Measurements from ENCODE around the gene FCRL6. TPM values are rescaled to one million over a fixed set of nuclear protein-coding genes. Genes with fewer than 3 reads are reported as not detected.

The FCRL6 gene
- total RNA-seq, 3 donors from 2014 or later = 0.41 TPM; not detected in 2

DNA sequence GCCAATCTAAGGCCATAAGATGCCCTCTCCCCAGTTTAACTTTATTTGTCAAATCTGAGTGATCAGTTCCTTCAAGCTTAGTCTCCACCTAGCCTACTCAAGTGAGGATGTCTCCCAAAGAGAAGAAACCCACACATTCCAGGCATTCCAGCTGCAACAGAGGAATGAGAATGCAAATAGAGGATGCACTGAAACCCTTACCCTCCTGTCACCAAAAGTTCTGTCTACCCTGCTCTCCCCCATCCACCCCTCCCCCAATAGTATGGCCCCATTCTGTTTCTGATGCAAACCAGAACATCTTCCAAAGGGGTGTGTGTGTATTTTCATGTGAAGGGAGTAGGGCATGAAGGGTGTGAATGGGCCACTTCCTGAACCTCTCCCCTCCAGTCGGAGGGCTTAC lies 18.4 kb upstream of the FCRL6 start:
- H3K4me1 Mint-ChIP-seq (ENCODE audit: low read depth) = peaks cover 18% of the 10 kb centered on the region
- ATAC-seq = no peak
- no peaks in the 10 kb centered on the region for H3K27me3 Mint-ChIP-seq (ENCODE audit: low read depth)
- H3K9me3 Mint-ChIP-seq = no peaks in the 10 kb centered on the region
- no peak overlapping the region for H3K4me3 Mint-ChIP-seq
- H3K36me3 Mint-ChIP-seq (ENCODE audit: insufficient read depth) = no peaks in the 10 kb centered on the region
- DNase-seq = no peak

DNA sequence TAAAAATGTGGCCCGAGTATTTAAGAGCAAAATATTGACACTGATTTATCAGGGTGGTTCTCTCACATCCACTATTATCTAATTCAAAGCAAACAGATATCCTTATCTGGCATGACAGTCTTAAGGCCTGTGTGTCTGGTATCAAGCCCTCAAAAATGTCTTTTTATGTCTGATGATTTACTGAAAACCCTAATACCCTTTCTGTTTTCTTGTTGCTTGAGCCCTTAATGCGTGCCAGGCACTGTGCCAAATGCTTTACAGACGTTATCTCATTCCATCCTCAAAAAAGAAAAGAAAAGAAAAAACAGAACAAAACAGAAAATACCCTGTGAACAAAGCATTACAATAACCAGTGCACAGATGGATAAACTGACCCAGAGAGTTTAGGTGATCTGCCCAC lies 15.7 kb upstream of the FCRL6 start:
- Mint-ChIP-seq H3K9me3 (no peaks in the 10 kb centered on the region), H3K4me3 (no peak overlapping the region), H3K27me3 (ENCODE audit: low read depth) (peaks cover 9% of the 10 kb centered on the region), H3K36me3 (ENCODE audit: insufficient read depth) (no peaks in the 10 kb centered on the region), H3K4me1 (ENCODE audit: low read depth) (peaks cover 4% of the 10 kb centered on the region)
- ATAC-seq (no peak), DNase-seq (no peak)

DNA sequence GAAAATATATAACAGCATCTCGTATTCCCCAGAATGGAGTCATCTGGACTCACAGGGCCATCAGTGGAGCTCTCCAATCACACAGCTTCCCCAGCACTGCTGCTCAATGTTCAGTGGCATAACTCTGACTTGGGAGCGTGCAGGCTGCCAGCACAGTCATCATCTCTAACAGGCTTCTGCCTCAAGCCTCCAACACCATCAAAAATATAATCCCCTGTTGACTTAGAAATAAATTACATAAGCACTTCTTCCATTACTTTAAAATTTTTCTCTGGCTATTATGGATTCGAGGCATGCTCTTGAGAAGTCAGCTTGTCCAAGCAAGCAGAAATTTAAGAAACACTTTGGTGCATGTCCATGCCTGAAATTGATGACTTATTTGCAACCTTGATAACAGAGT lies 15.2 kb upstream of the FCRL6 start:
- H3K4me1 Mint-ChIP-seq (ENCODE audit: low read depth) = no peaks in the 10 kb centered on the region
- no peaks in the 10 kb centered on the region for H3K36me3 Mint-ChIP-seq (ENCODE audit: insufficient read depth)
- peaks cover 14% of the 10 kb centered on the region for H3K27me3 Mint-ChIP-seq (ENCODE audit: low read depth)
- H3K9me3 Mint-ChIP-seq = no peaks in the 10 kb centered on the region
- DNase-seq (no peak), ATAC-seq (no peak)
- H3K4me3 Mint-ChIP-seq = no peak overlapping the region

DNA sequence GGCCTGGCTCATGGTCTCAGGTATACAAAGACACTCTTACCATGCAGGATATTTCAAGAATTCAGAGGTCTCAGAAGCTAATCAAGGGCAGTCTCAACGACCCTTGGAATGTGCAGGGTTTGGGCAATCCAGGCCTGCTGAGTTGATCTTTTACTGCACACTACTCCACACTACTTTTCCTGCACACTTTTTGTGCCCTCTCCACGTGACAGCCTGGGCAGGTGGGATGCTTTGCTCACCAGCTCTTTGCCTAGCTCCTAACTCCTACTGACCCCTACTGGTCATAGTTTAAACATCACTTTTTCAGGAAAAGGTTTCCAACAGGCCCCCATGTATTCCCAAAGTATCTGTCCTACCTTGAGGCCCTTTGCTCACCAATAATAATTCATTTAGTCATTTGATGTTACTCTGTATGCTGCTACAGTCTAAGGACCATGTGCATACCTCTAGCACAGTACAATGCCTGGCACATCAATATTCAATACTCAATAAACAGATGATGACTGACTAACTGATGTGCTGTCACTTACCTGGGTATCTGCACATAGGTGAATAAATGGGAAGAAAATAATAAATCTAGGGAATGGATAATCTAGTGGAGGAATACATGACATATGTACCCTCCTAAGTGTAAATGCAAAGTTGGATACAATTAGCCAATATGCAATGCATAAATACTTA lies 11.8 kb upstream of the FCRL6 start:
- Mint-ChIP-seq H3K27me3 (ENCODE audit: low read depth) (peaks cover 19% of the 10 kb centered on the region), H3K36me3 (ENCODE audit: insufficient read depth) (no peaks in the 10 kb centered on the region), H3K4me1 (ENCODE audit: low read depth) (no peaks in the 10 kb centered on the region), H3K9me3 (no peaks in the 10 kb centered on the region), H3K4me3 (no peak overlapping the region)
- no peak for ATAC-seq
- DNase-seq = no peak

DNA sequence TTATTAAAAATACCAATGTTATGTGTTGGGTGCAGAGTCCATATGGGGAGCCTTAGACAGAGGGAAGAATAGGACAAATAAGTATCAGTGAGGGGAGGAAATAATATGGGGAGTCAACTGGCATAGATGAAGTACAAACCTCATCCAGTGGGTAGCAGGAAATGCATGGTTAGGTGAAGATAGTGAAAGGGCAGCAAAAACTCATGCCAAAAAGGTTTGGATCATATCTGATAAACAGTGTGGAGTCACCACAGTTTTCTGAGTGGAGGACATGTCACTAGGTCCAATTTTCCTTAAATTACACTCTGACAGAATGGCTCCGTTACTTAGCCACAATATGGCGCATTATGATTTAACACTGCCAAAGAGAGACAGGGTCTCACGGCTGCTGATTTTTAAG lies 11.1 kb upstream of the FCRL6 start:
- no peaks in the 10 kb centered on the region for H3K36me3 Mint-ChIP-seq (ENCODE audit: insufficient read depth)
- no peak for DNase-seq
- ATAC-seq = no peak
- H3K9me3 Mint-ChIP-seq = no peaks in the 10 kb centered on the region
- peaks cover 19% of the 10 kb centered on the region for H3K27me3 Mint-ChIP-seq (ENCODE audit: low read depth)
- no peak overlapping the region for H3K4me3 Mint-ChIP-seq
- no peaks in the 10 kb centered on the region for H3K4me1 Mint-ChIP-seq (ENCODE audit: low read depth)

DNA sequence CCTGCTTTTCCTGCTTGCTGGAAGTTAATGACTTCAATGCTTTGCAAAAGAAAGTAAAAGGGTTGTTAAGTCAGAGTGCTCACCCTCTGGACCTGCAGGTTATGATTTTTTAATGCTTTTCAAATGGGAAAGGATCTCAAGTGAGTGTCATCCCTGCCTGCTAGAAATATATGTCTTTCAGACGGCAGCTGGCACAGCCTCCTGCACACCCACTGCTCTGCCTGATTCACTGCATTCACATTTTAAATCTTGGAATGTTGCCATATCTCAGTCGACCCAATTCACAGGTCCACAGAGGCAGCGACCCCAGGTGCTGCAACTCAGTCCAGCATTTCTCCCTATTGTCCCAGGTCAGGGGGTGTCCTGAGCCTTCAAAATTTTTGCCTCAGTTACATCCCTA lies 10.7 kb upstream of the FCRL6 start:
- Mint-ChIP-seq H3K27me3 (ENCODE audit: low read depth) (peaks cover 19% of the 10 kb centered on the region), H3K4me3 (no peak overlapping the region), H3K4me1 (ENCODE audit: low read depth) (no peaks in the 10 kb centered on the region), H3K9me3 (no peaks in the 10 kb centered on the region), H3K36me3 (ENCODE audit: insufficient read depth) (no peaks in the 10 kb centered on the region)
- ATAC-seq (no peak), DNase-seq (no peak)

DNA sequence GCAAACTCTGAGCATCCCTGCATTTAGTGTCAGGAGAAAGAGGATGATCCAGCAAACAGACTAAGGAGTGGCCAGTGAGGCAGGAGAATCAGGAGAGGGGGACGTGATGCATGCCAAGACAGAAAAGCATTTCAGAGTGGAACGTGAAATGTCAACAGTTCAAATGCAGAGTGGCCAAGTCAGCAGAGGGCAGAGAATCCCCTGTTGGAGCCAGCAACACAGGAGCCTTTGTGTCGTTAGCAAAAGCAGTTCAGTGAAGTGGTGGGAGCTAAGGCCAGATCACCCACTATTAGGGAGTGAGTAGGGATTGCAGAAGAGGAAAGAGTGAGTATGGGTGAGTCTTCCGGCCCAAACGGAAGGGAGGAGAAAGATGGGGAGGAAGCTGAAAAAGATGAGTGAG lies 6.6 kb upstream of the FCRL6 start:
- no peak for DNase-seq
- peaks cover 24% of the 10 kb centered on the region for H3K27me3 Mint-ChIP-seq (ENCODE audit: low read depth)
- no peak overlapping the region for H3K4me3 Mint-ChIP-seq
- H3K36me3 Mint-ChIP-seq (ENCODE audit: insufficient read depth) = no peaks in the 10 kb centered on the region
- H3K4me1 Mint-ChIP-seq (ENCODE audit: low read depth) = peaks cover 13% of the 10 kb centered on the region
- no peak for ATAC-seq
- H3K9me3 Mint-ChIP-seq = no peaks in the 10 kb centered on the region

DNA sequence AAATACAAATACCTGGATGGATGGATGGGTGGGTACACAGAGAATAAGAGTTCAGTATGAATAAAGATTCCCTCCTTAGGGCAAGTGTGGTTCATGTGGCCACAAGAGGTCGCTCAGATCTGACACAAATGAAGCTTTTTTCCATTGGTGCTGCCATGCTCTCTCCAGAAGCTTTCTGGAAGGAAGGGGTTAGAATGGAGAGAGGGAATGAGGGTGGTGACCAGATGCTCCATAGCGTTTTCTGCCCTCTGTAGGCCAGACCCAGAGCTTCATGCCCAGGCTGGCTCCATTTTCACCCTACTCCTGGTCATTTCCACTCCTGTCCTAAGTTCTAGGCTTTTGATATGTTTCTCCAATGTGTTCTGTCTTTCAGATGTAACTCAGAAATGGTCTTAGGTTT lies 3.3 kb upstream of the FCRL6 start:
- ATAC-seq = peak; percentile 48 to 60
- peak; percentile 29 for DNase-seq
- Mint-ChIP-seq H3K36me3 (ENCODE audit: insufficient read depth) (no peaks in the 10 kb centered on the region), H3K9me3 (no peaks in the 10 kb centered on the region), H3K4me1 (ENCODE audit: low read depth) (peaks cover 23% of the 10 kb centered on the region), H3K4me3 (no peak overlapping the region), H3K27me3 (ENCODE audit: low read depth) (peaks cover 8% of the 10 kb centered on the region)

DNA sequence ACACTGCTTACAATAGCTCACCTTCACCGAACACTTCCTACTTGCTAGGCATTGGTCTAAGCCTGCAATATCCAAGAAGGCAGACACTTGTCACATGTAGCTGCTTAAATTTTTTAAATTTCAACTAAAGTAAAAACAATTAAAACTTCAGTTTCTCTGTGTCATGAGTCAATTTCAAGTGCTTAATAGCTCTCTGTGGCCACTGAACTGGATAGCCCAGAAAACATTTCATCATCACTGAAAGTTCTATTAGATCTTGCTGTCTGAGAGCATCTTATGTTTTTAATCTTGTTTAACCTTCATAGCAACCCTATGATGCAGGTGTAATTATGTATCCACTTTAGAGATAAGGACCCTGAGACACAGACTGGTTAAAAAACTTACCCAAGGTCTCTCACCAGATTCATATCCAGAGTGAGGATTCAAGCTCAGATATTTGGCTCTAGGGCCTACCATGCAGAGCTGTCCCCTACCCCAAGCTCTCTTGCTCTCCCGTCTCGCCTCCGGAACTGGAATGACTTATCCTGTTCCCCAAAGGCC lies 2.6 kb upstream of the FCRL6 start:
- ATAC-seq (no peak), DNase-seq (no peak)
- peaks cover 23% of the 10 kb centered on the region for H3K4me1 Mint-ChIP-seq (ENCODE audit: low read depth)
- no peak overlapping the region for H3K4me3 Mint-ChIP-seq
- peaks cover 6% of the 10 kb centered on the region for H3K27me3 Mint-ChIP-seq (ENCODE audit: low read depth)
- H3K9me3 Mint-ChIP-seq = no peaks in the 10 kb centered on the region
- H3K36me3 Mint-ChIP-seq (ENCODE audit: insufficient read depth) = no peaks in the 10 kb centered on the region

DNA sequence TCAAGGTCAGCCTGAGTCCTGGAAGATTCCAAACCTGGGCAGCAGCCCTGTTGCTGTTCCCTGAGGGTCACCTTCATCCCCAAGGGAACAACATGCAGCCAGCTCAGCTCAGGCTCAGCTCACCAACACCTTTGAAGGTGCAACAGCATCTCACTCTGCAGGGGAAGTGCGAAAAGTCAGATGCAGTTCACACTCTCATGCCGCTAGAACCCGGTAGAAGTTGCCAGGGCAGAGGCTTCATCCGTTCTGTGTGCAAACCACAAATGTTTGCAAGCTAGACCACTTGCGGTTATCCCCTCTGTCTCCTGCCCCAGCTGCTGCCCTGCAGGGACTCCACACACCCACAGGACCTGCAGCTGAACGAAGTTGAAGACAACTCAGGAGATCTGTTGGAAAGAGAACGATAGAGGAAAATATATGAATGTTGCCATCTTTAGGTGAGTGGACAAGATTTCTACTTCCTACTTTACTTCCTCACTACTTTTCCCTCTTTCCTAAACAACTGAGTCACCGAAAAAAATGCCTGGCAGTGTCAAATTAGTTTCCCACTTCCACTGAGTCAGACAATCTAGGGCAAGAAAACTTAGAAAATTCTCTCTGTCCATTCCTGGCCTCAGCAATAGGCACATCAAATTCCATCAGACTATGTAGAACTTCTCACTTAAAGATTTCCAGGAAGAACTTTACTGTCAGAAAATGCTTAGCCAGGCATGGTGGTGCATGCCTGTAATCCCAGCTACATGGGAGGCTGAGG lies 1.8 kb upstream of the FCRL6 start:
- Mint-ChIP-seq H3K4me1 (ENCODE audit: low read depth) (peaks cover 30% of the 10 kb centered on the region), H3K4me3 (peak overlapping the region; percentile 48), H3K9me3 (no peaks in the 10 kb centered on the region), H3K27me3 (ENCODE audit: low read depth) (peaks cover 6% of the 10 kb centered on the region), H3K36me3 (ENCODE audit: insufficient read depth) (no peaks in the 10 kb centered on the region)
- DNase-seq = no peak
- peak; percentile 43 to 68 for ATAC-seq

DNA sequence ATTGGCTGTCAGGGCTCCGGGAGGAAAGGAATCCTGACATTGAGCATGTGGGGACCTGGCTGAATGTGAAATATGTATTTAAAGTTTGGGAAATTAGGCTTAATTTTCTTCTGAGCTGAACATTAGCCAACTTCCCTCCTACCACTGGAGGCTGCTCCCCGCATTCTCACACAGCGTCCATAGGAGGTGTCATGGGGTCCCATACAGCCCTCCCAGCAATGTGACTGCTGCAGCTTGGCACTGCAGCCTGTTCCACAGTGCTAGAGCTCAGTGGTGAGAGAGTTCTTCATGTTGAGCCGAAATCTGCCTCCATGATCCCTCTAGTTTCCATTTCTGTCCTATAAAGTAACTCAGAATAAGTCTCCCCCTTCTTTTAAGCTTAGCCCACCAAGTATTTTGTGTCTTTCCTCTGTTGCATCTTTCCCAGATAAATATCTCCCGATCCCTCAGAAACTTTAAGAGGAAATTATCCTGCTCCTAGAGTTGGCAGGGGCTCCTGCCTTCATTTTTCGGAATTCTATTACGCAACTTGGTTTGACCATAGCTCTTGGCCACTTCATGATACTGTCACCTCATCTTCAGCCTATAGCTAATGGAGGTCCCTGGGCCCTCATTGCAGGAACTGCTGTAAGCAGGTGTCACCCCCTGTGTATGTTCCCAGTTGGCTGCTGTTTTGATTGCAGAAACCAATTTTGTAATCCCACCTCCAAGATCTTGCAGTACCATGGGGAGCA lies 2.0 kb downstream of the FCRL6 start:
- ATAC-seq (no peak), DNase-seq (no peak)
- peak overlapping the region; percentile 33 for H3K4me3 Mint-ChIP-seq
- no peaks in the 10 kb centered on the region for H3K27me3 Mint-ChIP-seq (ENCODE audit: low read depth)
- peaks cover 31% of the 10 kb centered on the region for H3K4me1 Mint-ChIP-seq (ENCODE audit: low read depth)
- no peaks in the 10 kb centered on the region for H3K9me3 Mint-ChIP-seq
- peaks cover 3% of the 10 kb centered on the region for H3K36me3 Mint-ChIP-seq (ENCODE audit: insufficient read depth)

DNA sequence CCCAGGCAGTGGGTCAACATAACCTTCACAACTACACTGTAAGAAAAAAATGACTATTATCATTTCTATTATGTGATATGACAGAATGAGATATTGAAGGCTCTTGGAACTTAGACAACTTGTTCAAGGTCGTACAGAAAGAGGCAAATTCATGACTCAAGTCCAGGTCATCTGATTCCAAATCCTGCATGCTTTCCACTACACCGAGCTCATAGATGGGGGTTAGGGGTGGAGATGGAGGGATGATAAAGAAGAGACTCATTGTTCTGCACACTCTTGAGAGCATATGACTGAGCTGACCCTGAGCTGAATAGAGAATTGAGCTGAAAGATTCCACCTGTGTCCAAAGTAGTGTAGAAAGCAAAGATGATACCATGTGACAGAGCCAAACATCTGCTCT lies 2.8 kb downstream of the FCRL6 start:
- Mint-ChIP-seq H3K4me3 (no peak overlapping the region), H3K27me3 (ENCODE audit: low read depth) (no peaks in the 10 kb centered on the region), H3K9me3 (no peaks in the 10 kb centered on the region), H3K36me3 (ENCODE audit: insufficient read depth) (peaks cover 3% of the 10 kb centered on the region), H3K4me1 (ENCODE audit: low read depth) (peaks cover 24% of the 10 kb centered on the region)
- ATAC-seq = no peak
- no peak for DNase-seq

DNA sequence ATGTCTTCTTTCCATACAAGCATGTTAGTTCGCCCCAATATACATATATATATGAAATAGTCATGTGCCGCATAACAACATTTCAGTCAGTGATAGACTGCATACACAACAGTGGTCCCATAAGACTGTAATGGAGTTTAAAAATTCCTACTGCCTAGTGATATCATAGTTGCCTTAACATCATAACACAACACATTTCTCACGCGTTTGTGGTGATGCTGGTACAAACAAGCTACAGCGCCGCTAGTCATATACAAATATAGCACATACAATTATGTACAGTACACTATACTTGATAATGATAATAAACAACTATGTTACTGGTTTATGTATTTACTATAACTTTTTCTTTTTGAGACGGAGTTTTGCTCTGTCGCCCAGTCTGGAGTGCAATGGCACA lies 13.8 kb downstream of the FCRL6 start:
- Mint-ChIP-seq H3K36me3 (ENCODE audit: insufficient read depth) (no peaks in the 10 kb centered on the region), H3K4me3 (no peak overlapping the region), H3K4me1 (ENCODE audit: low read depth) (no peaks in the 10 kb centered on the region), H3K27me3 (ENCODE audit: low read depth) (no peaks in the 10 kb centered on the region), H3K9me3 (no peaks in the 10 kb centered on the region)
- DNase-seq (no peak), ATAC-seq (no peak)

DNA sequence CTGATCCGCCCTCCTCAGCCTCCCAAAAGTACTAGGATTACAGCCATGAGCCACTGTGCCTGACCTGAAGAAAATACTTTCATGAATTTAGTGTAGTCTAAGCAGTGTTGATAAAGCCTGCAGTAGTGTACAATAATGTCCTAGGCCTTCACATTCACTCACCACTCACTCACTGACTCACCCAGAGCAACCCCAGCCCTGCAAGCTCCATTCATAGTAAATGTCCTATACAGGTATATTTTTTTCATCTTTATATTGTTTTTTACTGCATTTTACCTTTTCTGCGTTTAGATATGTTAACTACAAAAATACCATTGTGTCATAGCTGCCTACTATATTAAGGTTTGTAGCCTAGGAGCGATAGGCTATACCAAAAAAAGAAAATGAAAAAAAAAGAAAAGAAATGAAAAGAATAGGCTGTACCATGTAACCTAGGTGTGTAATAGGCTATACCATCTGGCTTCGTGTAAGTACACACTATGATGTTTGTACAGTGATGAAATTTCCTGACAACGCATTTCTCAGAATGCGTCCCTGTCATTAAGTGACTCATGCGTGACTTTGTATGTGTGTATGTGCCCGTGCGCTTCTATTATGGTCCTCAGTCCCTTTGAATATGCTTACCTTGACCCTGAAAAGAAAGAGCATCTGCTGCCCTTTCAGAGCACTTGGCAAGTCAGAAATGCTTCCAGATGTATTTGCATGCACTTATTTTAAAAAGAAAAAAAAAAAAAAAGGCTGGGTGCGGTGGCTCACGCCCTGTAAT lies 15.3 kb downstream of the FCRL6 start:
- Mint-ChIP-seq H3K4me1 (ENCODE audit: low read depth) (no peaks in the 10 kb centered on the region), H3K27me3 (ENCODE audit: low read depth) (no peaks in the 10 kb centered on the region), H3K4me3 (no peak overlapping the region), H3K9me3 (no peaks in the 10 kb centered on the region), H3K36me3 (ENCODE audit: insufficient read depth) (no peaks in the 10 kb centered on the region)
- ATAC-seq = no peak
- no peak for DNase-seq

Data from activated T-cell treated with anti-CD3 and anti-CD28 coated beads, Interleukin-2, amount 50 U/mL, for 4 hours (primary cell).